ENCODE measurements around the gene HMGB1.

GRCh38 chr13:30423891-30424290 is 41.8 kb downstream of the HMGB1 start:
- TF ChIP-seq ZFX (IDR thresholded peaks at IDR 0.05; ENCODE audit: borderline replicate concordance) (no peak), CTCF (IDR thresholded peaks at IDR 0.05) (no peak)
